ENCODE results near the gene CECR2. TPM values are rescaled to one million over a fixed set of nuclear protein-coding genes. Genes with fewer than 3 reads are reported as not detected.

Gene CECR2
- total RNA-seq, 1 donor, result under 0.01 TPM

DNA sequence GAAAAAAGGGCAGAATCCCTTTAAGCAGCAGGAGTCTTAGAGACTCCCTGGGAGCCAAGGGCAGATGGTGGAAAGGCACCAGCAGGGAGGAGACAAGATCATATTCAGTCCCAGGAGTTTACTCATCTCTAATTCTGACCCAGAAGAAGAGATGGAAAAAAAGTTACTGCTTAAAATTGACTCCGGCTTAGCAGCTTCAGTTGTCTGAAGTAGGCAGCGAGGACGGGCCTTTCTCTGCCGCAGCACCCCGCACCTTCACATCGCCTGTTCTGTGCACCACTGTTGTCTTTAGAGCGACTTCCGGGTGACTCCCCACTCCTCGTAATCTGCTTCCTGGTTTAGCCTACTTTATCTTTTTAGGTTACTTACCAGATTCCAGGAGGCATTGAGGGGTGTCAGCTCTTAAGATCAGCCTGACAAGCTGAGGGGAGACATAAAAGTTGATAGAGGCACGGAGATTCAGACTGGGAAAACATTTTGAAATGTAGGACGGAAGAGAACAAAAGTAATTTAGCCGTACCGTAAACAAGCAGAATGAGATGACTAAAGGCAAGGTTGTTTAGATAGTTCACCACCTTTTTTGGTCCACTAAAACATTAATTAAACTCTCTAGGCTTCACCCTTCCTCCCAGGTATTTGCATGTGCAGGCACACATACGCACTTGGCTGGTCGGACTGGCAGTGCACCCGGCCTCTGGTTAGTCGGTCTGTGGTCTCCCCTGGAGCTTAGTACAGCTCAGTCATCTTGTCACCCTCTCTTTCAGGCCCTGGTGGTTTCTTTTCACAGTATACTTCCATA is 74.3 kb downstream of the CECR2 start:
- no peak for DNase-seq (ENCODE audit: low read depth in 2 of 3, low spot score in 2 of 3)

DNA sequence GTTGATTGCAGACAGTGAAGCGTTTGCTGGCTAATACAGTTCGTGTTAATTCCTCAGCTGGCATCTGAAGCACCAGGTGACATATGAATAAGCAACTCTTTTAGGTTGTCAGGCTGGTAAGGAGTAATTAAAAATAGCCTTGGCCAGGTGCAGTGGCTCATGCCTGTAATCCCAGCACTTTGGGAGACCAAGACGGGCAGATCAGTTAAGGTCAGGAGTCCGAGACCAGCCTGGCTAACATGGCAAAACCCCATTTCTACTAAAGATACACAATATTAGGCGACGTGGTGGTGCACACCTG is 74.9 kb downstream of the CECR2 start:
- no peak for DNase-seq (ENCODE audit: low read depth in 2 of 3, low spot score in 2 of 3)

DNA sequence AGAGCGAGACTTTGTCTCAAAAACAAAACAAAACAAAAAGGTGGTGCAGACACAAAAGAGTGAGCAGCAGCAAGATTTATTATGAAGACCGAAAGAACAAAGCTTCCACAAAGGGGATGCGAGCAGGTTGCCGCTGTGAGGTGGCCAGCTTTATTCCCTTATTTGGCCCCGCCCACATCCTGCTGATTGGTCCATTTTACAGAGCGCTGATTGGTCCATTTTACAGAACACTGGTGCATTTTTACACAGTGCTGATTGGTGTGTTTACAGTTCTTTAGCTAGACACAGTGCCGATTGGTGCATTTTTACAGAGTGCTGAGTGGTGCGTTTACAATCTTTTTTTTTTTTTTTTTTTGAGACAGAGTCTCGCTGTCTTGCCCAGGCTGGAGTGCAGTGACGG is 77.4 kb downstream of the CECR2 start:
- DNase-seq (ENCODE audit: low read depth in 2 of 3, low spot score in 2 of 3), result no peak

DNA sequence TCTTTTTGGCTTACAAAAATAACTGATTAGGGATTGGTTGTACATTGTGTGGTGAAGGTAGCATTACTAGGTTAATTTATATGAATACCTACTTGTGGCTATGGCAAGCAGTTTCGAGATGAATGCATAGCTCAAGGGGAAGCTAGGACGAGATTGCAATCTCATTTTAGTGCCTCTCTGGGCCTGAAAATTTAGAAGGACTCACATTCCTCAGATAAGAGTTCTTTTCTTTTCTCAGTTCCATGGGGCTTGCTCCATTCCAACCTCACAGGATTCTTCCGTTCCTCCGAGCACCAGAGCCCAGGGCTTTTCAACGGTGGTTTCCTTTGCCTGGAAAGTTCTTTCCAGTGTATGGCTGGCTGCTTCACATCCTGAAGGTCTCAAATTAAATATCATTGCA is 82.1 kb downstream of the CECR2 start:
- DNase-seq (ENCODE audit: low read depth in 2 of 3, low spot score in 2 of 3), result no peak

DNA sequence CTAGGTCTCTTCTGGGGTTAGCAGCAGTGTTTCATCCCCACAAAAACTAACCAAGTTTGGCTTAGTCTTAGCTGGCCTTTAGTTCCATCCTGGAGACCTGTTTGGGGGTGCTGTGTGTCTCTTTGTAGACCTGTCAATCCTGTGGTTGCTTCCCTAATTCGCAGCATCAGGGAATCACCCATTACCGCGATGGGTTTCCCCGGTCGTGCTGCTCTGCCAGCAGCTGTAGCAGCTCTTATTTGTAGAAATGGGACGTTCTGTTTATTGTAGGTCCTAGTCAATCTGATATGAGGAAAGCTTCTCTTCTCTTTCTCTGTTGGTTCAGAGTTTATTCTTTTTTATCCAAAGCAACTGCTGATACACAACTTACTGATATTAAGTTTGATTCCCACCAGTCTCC is 91.6 kb downstream of the CECR2 start:
- DNase-seq (ENCODE audit: low read depth in 2 of 3, low spot score in 2 of 3), result no peak

DNA sequence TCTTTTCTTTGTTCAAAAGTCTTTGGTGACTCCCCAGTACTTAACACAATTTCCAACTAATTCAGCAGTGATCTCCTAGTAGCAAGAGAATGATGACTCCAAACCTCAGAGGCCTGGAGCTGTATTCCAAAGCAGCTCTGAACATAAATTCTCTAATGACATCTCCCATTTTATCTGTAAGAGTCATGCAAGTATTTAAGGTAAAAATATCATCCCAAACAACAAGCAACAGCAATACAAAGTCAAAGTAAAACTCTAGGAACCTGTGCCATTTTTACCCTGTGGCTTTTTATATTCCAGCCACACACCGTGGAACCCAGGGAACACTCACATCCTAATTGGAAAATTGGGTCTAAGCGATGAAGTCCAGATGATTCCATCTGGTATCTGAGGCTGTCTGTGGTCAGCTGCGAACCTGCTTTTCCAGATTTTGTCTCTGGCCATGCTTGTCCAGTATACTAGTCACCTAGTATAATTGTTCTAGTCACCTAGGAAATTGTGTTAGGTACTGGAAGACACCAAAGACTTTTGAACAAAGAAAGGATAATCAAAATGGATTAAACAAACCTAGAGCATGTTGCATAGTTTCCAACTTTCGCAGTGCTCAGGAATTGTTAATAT is 101.7 kb downstream of the CECR2 start:
- no peak for DNase-seq (ENCODE audit: low read depth in 2 of 3, low spot score in 2 of 3)

DNA sequence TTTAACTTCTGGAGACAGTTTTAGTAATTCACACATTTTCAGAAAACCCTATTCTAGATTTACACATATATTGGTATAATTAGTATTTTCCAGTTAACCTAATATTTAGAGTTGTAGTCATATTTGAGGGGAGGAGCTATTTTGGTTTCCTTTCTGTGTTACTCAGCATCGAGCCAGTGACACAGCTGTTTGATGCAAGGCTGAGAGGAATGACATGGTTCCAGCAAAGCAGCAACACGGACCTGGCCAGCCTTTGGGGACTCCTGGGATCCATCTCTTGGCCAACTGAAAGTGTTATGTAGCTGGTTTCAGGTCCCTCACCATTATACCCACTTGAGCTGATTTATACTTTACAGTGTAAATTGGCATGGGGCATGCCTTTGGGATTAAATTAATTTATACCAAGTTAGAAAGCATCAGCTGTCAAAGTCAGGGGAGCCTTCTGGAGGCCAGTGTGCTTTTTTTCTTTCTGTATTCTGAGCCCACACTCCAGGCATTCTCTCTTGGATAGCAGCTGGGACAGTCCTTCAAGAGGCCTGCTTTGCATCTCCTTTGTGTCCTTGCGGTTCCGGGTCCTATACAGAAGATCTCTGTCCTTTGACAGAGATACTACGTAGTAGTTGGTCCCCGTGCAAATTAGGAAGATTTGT is 102.8 kb downstream of the CECR2 start:
- DNase-seq (ENCODE audit: low read depth in 2 of 3, low spot score in 2 of 3), result peak in 1 of 3 donors; percentile 6

DNA sequence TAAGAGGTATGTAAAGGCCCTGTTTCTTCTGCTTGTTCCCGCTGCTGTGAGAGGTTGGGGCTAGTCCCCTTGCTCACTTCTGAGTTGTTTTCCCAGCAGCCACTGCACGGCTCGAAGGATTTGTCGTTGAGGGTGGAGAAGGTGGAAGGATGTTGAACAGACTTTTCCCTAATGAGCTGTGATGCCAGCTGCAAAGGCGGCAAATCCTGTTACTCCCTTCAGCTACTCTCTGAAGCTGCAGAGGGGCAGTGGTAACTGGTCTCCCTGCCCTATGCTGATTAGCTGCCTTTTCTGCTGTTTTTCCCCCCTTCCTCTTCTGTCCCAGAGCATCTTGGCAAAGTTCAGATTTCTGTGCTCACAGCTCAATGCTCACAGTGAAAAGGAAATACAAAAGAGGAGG is 103.7 kb downstream of the CECR2 start:
- no peak for DNase-seq (ENCODE audit: low read depth in 2 of 3, low spot score in 2 of 3)

DNA sequence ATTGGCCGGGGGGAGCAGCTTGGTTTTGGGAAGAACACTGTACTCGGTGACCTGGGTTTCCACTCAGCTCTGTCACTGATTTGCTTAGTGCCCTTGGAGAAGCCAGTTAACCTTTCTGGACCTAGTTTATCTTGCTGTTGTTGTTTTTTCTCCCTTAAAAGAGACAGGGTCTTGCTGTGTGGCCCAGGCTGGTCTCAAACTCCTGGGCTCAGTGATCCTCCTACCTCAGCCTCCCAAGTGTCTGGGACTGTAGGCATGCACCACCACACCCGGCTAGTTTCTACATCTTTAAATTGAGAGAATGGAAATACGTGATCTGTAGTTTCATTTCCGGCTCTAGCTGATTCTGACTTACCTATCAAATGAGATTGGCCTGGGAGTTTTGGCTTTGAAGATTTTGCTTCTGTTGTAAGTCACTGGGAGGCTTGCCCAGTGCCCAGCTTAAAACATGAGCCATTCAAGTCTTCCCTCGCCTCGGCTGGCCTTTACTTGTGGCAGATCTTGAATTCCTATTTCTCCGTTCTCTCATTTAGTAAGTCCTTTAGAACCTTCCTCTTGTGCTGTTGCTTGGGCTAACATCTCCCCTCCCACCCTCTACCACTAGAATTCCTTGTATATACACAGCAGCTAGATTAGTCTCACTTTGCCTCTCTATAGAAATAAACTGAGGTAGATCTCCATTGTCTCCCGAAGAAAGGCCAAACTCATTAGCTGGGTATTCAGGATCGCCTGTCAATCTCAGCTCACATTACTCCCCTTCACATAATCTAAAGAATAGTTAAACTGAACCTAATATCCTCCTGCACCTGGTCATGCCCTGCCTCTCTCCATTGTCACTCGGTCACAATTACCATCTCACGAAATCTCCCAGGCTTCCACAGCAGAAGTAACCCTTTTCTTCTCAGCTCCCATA is 106.3 kb downstream of the CECR2 start:
- no peak for DNase-seq (ENCODE audit: low read depth in 2 of 3, low spot score in 2 of 3)

DNA sequence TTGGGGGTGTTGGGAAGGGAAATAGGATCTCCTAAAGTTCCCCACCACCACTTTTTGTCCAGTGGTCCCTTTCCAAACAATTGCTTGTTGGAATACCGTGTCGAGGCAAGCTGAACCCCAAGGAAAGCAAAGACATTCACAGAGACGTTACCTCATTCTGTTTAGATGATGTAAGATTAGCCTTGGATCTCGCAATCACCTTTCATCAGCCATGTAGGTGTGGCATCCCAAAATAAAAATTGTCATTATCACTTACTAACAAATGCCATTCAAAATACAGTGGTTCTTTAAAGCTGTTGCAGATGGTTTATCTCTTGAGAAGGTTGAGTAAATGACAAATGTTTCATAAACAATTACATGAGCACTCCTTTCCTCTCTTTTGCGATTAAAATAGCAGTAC is 107.6 kb downstream of the CECR2 start:
- no peak for DNase-seq (ENCODE audit: low read depth in 2 of 3, low spot score in 2 of 3)

DNA sequence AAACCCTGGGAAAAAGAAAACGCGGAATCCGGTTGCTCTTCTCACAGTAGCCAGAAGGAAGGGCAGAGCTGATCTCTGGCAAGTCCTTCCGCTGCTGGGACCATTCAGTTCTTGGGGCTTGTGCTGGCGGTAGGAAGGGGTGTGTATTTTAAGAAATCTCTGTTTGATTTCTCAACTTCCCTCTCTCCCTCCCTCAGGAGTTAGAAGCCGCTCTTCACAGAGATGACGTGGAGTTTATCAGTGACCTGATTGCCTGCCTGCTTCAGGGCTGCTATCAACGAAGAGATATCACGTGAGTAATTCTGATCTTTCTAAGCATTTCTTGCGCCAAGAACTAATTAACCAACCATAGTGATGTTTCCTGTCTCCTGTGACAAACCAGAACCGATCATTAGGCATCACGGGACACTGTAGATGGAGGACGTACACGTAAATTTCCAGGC is 108.2 kb downstream of the CECR2 start:
- DNase-seq (ENCODE audit: low read depth in 2 of 3, low spot score in 2 of 3), result no peak

DNA sequence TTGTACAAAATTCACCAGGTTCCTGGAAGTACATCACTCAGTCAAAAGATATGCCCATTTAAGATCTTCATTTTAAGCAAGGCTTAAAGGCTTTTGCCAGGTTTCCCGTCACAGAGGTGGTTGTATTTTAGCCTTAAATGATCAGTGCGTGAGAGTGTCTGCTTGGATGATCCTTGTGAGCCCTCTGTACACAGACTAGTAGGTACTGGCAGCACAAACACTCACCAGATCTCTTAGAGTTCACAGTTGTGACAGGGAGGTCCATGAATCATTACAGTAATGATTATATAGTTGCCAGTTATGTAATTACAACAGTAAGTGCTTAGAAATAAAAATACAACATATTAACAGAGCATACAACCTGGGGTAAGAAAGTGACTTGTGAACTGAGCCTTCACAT is 109.9 kb downstream of the CECR2 start:
- DNase-seq (ENCODE audit: low read depth in 2 of 3, low spot score in 2 of 3), result no peak

DNA sequence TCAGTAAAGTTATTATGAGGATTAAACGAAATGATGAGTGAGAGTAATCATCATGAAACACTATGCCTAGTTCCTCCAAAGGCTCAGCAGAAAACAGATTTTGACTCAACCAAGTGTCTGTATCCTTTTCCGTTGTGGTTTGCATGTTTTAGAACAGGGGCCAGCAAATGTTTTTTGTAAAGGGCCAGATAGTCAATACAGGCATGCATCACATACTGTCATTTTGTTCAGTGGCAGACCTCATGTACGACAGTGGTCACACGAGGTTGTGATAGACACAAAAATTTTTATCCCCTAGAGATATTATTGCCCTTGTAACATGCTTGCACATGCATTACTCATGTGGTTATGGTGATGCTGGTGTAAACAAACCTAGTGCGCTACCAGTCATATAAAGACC is 112.2 kb downstream of the CECR2 start:
- no peak for DNase-seq (ENCODE audit: low read depth in 2 of 3, low spot score in 2 of 3)

DNA sequence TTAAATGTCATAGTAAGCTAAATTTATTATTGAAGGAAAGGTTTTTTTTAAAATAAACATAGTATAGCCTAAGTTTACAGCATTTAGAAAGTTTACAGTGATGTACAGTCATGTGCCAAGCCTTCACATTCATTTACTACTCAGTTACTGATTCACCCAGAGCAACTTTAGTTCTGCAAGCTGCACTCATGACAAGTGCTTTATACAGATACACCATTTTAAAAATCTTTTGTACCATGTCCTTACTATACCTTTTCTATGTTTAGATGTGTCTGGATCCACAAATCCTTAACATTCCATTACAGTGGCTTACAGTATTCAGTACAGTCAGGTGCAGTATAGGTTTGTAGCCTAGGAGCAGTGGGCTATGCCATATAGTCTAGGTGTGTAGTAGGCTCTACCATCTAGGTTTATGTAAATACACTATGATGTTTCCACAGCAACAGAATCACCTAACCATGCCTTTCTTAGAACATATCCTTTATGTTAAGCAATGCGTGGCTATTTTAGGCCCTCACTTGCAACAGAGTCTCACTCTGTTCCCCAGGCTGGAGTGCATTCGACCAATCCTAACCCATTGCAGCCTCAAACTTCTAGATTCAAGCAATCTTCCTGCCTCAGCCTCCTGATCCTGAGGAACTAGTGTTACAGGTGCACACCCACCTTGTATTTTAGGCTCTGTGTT is 114.6 kb downstream of the CECR2 start:
- no peak for DNase-seq (ENCODE audit: low read depth in 2 of 3, low spot score in 2 of 3)

DNA sequence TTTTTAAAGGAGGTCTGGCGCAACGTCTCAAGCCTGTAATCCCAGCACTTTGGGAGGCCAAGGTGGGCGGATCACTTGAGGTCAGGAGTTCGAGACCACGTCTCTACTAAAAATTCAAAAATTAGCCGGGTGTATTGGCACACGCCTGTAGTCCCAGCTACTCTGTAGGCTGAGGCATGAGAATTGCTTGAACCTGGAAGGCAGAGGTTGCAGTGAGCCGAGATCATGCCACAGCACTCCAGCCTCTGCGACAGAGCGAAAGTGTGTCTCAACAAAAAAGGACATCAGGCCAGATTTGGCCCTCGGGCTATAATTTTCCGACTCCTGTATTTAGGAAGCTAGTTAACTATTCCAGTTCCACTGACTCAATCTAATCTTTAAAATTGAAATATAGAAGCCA is 115.3 kb downstream of the CECR2 start:
- no peak for DNase-seq (ENCODE audit: low read depth in 2 of 3, low spot score in 2 of 3)

DNA sequence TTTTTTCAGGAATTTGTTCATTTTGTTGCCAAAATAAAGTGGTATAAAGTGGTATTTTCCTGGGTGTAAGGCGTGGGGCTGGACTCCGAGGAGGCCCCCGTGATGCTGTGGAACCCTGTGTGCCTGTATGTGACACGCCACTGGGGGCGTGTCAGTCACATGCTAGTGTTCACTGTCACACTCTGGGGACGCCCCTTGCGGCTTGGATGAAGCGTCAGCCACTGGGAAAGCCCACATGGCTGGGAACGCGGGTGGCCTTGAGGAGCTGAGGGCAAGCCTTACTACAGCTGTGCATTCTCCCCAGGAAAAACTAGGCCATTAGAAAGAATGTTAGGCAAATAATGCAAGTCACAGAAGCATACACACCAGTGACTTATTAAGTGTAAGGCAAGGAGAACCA is 117.1 kb downstream of the CECR2 start:
- DNase-seq (ENCODE audit: low read depth in 2 of 3, low spot score in 2 of 3), result no peak

DNA sequence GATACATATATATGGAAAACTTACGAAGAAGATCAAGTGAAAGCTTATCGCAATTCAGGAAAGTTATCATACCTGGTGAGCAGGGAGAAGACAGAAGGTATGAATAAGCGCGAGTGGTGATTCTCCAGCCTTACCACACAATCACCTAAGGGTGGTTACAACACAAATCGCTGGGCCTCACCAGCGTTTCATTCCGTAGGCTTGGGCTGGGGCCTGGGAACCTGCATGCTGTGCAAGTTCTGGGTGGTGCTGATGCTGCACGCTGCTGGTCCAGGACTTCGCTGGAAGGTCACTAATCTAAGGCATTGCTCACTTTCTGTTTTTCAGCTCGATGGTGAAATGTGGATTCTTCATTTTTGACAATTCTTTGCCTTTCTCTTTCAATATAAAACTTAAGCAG is 117.5 kb downstream of the CECR2 start:
- no peak for DNase-seq (ENCODE audit: low read depth in 2 of 3, low spot score in 2 of 3)

DNA sequence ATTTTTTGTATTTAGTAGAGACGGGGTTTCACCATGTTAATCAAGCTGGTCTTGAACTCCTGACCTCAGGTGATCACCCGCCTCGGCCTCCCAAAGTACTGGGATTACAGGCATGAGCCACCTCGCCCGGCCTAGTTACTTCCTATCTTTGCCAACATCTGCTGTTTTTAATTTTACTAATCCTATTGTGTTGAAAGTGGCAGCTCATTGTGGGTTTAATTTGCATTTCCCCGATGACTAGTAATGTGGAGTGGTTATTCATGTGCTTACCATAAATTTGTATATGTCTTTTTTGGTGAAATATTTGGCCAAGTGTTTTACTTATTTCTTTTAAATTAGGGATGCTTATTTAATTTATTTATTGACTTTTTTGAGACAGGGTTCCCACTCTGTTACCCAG is 119.8 kb downstream of the CECR2 start:
- no peak for DNase-seq (ENCODE audit: low read depth in 2 of 3, low spot score in 2 of 3)

DNA sequence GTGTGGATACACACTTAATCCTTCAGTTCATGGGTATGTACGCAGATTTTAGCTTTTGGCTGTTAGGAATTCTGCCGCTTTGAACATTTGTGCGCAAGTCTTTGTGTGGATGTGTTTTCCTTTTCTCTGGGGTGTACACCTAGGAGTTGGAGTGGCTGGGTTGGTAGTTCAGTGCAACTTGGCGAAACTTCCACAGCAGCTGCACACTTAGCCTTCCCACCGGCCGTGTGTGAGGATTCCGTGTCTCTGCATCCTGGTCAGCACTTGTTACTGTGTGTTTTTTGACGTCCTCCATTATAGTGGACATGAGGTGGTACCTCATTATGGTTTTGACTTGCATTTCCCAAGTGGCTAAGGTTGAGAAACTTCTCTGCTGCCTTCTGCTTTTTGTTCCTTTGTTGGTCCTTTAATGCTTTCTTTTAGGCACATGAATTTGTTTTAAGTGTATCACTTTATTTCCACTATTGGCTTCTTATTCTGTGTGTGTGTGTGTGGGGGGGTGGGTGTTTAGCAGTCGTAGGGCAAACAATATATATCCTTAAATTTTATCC is 121.9 kb downstream of the CECR2 start:
- no peak for DNase-seq (ENCODE audit: low read depth in 2 of 3, low spot score in 2 of 3)

DNA sequence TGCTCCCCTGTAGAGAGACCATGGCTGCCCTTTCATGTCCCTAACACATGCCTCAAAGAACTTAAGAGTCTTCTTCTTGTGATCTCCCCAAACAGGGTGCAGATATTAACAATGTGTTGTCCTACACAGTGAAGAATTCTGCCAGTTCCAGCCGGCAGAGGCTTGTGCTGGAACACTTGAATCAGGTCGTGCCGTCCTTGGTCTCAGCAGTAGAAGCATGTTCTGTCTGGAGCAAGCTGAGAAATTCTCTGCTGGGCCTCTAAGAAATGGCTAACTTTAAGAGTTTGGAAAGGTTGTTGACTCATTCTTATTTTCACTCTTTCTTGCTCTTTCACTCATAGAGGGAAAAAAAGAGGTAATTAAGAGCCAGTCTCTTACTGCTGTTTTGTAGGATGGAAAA is 123.0 kb downstream of the CECR2 start:
- no peak for DNase-seq (ENCODE audit: low read depth in 2 of 3, low spot score in 2 of 3)

Data from hematopoietic multipotent progenitor cell (in vitro differentiated cells).